HTR-8/SVneo (cell line): Measurements from ENCODE around the gene C8A.

ENCODE experiments used
- DNase-seq: peaks from one replicate; pipeline ENCODE4 v3.0.0; 2011; ENCODE audit warnings: low spot score, mixed read lengths; ENCODE audit not compliant: insufficient read length
- FAIRE-seq: peaks from 2 replicates; lab custom pipeline; 2011; peaks lifted over from hg19 to GRCh38; lab: Jason Lieb, UNC

The C8A gene

GRCh38 chr1:56961426-56961825 lies 106.8 kb downstream of the C8A start:
- no peak for FAIRE-seq
- no peak for DNase-seq

DNA sequence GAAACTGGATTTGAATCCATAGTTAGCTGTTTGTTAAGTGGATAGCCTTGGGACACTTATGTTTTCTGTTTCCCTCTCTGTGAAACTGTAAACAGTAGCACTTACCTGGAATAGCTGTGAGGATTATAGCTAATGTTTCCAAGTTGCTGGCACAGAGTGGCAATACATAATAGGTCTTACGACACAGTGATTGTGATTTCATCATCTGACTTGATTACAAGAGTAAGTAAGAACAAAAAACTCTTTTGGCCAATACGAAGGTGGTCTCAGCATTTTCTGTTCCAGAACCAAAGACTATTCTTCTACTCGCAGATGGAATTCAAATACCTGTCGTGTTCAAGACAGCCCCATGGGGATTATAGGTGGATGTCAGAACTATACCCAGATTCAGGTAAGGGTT lies 109.1 kb downstream of the C8A start:
- no peak for FAIRE-seq

GRCh38 chr1:56964349-56965017 lies 109.9 kb downstream of the C8A start:
- DNase-seq (no peak), FAIRE-seq (no peak)

More for the DNA sequence above, 109.1 kb downstream of the C8A start:
- no peak for DNase-seq

DNA sequence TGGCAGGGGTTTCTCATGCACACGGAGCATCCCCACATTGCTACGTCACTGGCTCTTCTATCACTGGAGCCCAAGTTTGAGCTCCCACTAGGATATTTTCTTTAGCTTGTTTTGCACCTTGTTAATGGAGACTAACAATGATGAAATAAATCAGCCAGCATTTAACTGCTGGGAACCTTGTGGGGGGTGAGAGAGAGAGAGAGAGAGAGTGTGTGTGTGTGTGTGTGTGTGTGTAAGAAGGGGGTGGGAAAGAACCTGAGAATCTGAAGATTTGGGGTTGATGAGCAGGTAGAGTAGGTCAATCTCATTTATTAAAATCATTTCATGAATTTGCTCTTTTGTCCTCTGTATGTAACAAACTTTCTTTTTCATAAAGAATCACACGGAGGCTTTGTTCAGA lies 110.6 kb downstream of the C8A start:
- no peak for FAIRE-seq
- no peak for DNase-seq

GRCh38 chr1:56965916-56966697 lies 111.5 kb downstream of the C8A start, which contains the start of gene C8B:
TSS of gene C8B (minus strand) at chr1:56966015. CDS start at chr1:56965948, 67 bp downstream.
- FAIRE-seq (no peak), DNase-seq (no peak)

GRCh38 chr1:56966698-56966999 lies 112.1 kb downstream of the C8A start:
- no peak for FAIRE-seq
- DNase-seq: no peak

- FAIRE-seq: no peak
- DNase-seq: no peak
Measured at GRCh38 chr1:56967355-56967754, 112.8 kb downstream of the C8A start.
